Smooth muscle cell (in vitro differentiated cells): ENCODE results near the gene SPTBN5. TPM values are rescaled to one million over a fixed set of nuclear protein-coding genes. Genes with fewer than 3 reads are reported as not detected.

Experiments used
- DNase-seq: peaks from one replicate; lab custom pipeline; 2025; ENCODE audit not compliant: unreplicated experiment; lab: John Stamatoyannopoulos, UW
- H2AFZ ChIP-seq: fragments of 200-600 bp; sonication (generic); 2 replicates; pipeline ENCODE4 v1.6.0; 2016; ENCODE audit warnings: antibody characterized with exemption, low read depth, mild to moderate bottlenecking
- H3F3A ChIP-seq: fragments of 200-600 bp; sonication (generic); 2 replicates; pipeline ENCODE4 v1.6.0; 2017; ENCODE audit warnings: antibody characterized with exemption, low read depth
- H3K27ac ChIP-seq: fragments of 200-600 bp; sonication (generic); 2 replicates; pipeline ENCODE4 v1.5.1; 2016; ENCODE audit warnings: low read depth, mild to moderate bottlenecking
- H3K27me3 ChIP-seq: fragments of 200-600 bp; sonication (generic); 2 replicates; pipeline ENCODE4 v1.6.1; 2016; ENCODE audit warnings: low read depth, mild to moderate bottlenecking
- H3K36me3 ChIP-seq: fragments of 200-600 bp; sonication (generic); 2 replicates; pipeline ENCODE4 v1.5.1; 2016; ENCODE audit warnings: low read depth
- H3K4me1 ChIP-seq: fragments of 200-600 bp; sonication (generic); 2 replicates; pipeline ENCODE4 v1.5.1; 2016; ENCODE audit warnings: low read depth
- H3K4me2 ChIP-seq: fragments of 200-600 bp; sonication (generic); 2 replicates; pipeline ENCODE4 v1.6.0; 2016; ENCODE audit warnings: mild to moderate bottlenecking
- H3K4me3 ChIP-seq: fragments of 200-600 bp; sonication (generic); 2 replicates; pipeline ENCODE4 v1.5.1; 2016; ENCODE audit warnings: mild to moderate bottlenecking
- H3K79me2 ChIP-seq: fragments of 200-600 bp; sonication (generic); 2 replicates; pipeline ENCODE4 v1.6.0; 2016; ENCODE audit warnings: low read depth, mild to moderate bottlenecking
- H3K9ac ChIP-seq: fragments of 200-600 bp; sonication (generic); 2 replicates; pipeline ENCODE4 v1.6.0; 2016; ENCODE audit warnings: low read depth
- H3K9me3 ChIP-seq: fragments of 200-600 bp; sonication (generic); replicated peaks from 2 replicates; pipeline ENCODE4 v1.5.1; 2016; ENCODE audit warnings: low read depth
- H4K20me1 ChIP-seq: fragments of 200-600 bp; sonication (generic); 2 replicates; pipeline ENCODE4 v1.6.0; 2016; ENCODE audit warnings: low read depth
- CTCF ChIP-seq: fragments of 200-600 bp; sonication (generic); IDR thresholded peaks from 2 replicates; pipeline ENCODE4 v1.5.1; 2017; ENCODE audit warnings: borderline replicate concordance, mild to moderate bottlenecking, antibody characterized with exemption; ENCODE audit not compliant: insufficient read depth, poor library complexity, severe bottlenecking
- WGBS: methylation state at CpG from one replicate; pipeline ENCODE4 v1.1.7; 2016; ENCODE audit warnings: low lambda C conversion rate; 5-methylcytosine and 5-hydroxymethylcytosine counted together
- polyA plus RNA-seq: library from polyadenylated mRNA; unstranded; fragments of >200 nt; fragmentation: Nextera tagmentation; extraction: Ambion mirVana; gene quantifications from 2 replicates; pipeline ENCODE4 v1.2.1, GENCODE V29; 2016
- total RNA-seq: library from RNA; depleted of rRNA; stranded (reverse); fragments of >200 nt; gene quantifications from 2 replicates; pipeline ENCODE4 v1.2.3, GENCODE V29; 2014

Gene SPTBN5
- total and polyA plus RNA-seq, 2 experiments from 2014 or later = 0.04 to 0.08 TPM

- Histone ChIP-seq H3K4me1 (no peaks in the 10 kb centered on the region), H4K20me1 (peaks cover 8% of the 10 kb centered on the region), H3K4me2 (no peak overlapping the region), H3K27me3 (no peaks in the 10 kb centered on the region), H3K27ac (no peak overlapping the region), H3K9me3 (no peaks in the 10 kb centered on the region), H3K36me3 (no peaks in the 10 kb centered on the region), H3K9ac (no peak overlapping the region), H3F3A (no peaks in the 10 kb centered on the region), H3K79me2 (no peaks in the 10 kb centered on the region), H2AFZ (no peak overlapping the region), H3K4me3 (no peak overlapping the region)
- TF ChIP-seq CTCF = no peak
- WGBS = 89% methylated on average over 8 of the region's 8 CpGs
- DNase-seq = no peak
Observed at GRCh38 chr15:41897363-41897799, 3.5 kb upstream of the SPTBN5 start.

- no peaks in the 10 kb centered on the region for H3K27me3 ChIP-seq
- H3K4me2 ChIP-seq = no peak overlapping the region
- H3K9ac ChIP-seq = no peak overlapping the region
- peaks cover 1% of the 10 kb centered on the region for H4K20me1 ChIP-seq
- H3K4me3 ChIP-seq = no peak overlapping the region
- H3K27ac ChIP-seq = no peak overlapping the region
- H3K9me3 ChIP-seq = no peaks in the 10 kb centered on the region
- 93% methylated on average over 6 of the region's 6 CpGs for WGBS
- no peaks in the 10 kb centered on the region for H3F3A ChIP-seq
- no peak overlapping the region for H2AFZ ChIP-seq
- no peaks in the 10 kb centered on the region for H3K36me3 ChIP-seq
- no peak for DNase-seq
- peaks cover 2% of the 10 kb centered on the region for H3K4me1 ChIP-seq
- H3K79me2 ChIP-seq = no peaks in the 10 kb centered on the region
- TF ChIP-seq CTCF = no peak
Observed at GRCh38 chr15:41896566-41896965, 2.7 kb upstream of the SPTBN5 start.

GRCh38 chr15:41895957-41896356 is 2.1 kb upstream of the SPTBN5 start:
- no peak overlapping the region for H3K27ac ChIP-seq
- no peak for TF ChIP-seq CTCF
- no peaks in the 10 kb centered on the region for H3K79me2 ChIP-seq
- no peak for DNase-seq
- H3K9me3 ChIP-seq = no peaks in the 10 kb centered on the region
- H3K4me3 ChIP-seq = no peak overlapping the region
- H3K36me3 ChIP-seq = no peaks in the 10 kb centered on the region
- no peak overlapping the region for H3K9ac ChIP-seq
- H3K27me3 ChIP-seq = no peaks in the 10 kb centered on the region
- no peak overlapping the region for H2AFZ ChIP-seq
- WGBS = 97% methylated on average over 1 of the region's 1 CpG
- peaks cover 8% of the 10 kb centered on the region for H3K4me1 ChIP-seq
- H3F3A ChIP-seq = no peaks in the 10 kb centered on the region
- no peak overlapping the region for H3K4me2 ChIP-seq
- H4K20me1 ChIP-seq = no peaks in the 10 kb centered on the region

- Histone ChIP-seq H3K27ac (no peak overlapping the region), H3K4me1 (peaks cover 11% of the 10 kb centered on the region), H3K9me3 (no peaks in the 10 kb centered on the region), H3K36me3 (no peaks in the 10 kb centered on the region), H3K79me2 (no peaks in the 10 kb centered on the region), H2AFZ (no peak overlapping the region), H3K4me2 (no peak overlapping the region), H3K4me3 (no peak overlapping the region), H3K9ac (no peak overlapping the region), H3K27me3 (no peaks in the 10 kb centered on the region), H3F3A (no peaks in the 10 kb centered on the region), H4K20me1 (no peaks in the 10 kb centered on the region)
- 95% methylated on average over 11 of the region's 11 CpGs for WGBS
- no peak for DNase-seq
- no peak for TF ChIP-seq CTCF
Observed at GRCh38 chr15:41895491-41895890, 1.6 kb upstream of the SPTBN5 start.
